ENCODE data around the gene GAS2. TPM values are rescaled to one million over a fixed set of nuclear protein-coding genes. Genes with fewer than 3 reads are reported as not detected.

Gene GAS2
- polyA plus RNA-seq, 1 experiment, result 0.52 TPM

DNA sequence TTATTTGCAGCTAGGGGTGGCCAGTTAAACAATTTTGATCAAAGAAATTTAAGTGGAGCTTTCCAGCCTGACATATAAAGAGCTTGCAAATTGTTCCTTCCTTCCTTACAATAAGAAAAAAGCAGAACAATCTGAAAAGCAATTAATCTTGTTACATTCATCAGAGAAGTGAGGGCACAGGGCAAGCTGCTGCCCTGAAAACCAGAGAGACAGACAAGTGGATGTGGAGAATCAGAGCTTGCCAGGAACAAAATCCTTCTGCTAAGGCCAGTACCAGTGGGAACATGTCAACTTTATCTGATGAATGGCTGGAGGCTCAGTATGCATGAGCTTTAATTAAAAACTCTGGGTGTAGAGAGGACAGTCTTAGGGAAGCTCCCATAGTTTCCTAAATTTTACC is 185.1 kb downstream of the GAS2 start:
- no peak overlapping the region for H3K4me3 ChIP-seq (ENCODE audit: low read depth, low read length)
- H3K36me3 ChIP-seq (ENCODE audit: control insufficient read depth, insufficient read depth, low read length), result no peaks in the 10 kb centered on the region
- POLR2A ChIA-PET, result no interaction called here
- no peaks in the 10 kb centered on the region for H3K27me3 ChIP-seq (ENCODE audit: control insufficient read depth, insufficient read depth, low read length)
- no peak for TF ChIP-seq CTCF (IDR thresholded peaks at IDR 0.05; ENCODE audit: insufficient read depth, low read depth, low read length)
- CTCF ChIA-PET, result interaction anchor here (1.0 to 1.7 kb wide), 2 partner anchors 11 to 19 kb away, joined by 3 to 4 read pairs; no protein-coding TSS in a partner anchor
- DNase-seq (ENCODE audit: low read depth), result no peak

GRCh38 chr11:22859756-22860155 is 193.3 kb downstream of the GAS2 start:
- DNase-seq (ENCODE audit: low read depth), result no peak
- Histone ChIP-seq H3K4me3 (ENCODE audit: low read depth, low read length) (no peak overlapping the region), H3K36me3 (ENCODE audit: control insufficient read depth, insufficient read depth, low read length) (no peaks in the 10 kb centered on the region), H3K27me3 (ENCODE audit: control insufficient read depth, insufficient read depth, low read length) (no peaks in the 10 kb centered on the region)
- no peak for TF ChIP-seq CTCF (IDR thresholded peaks at IDR 0.05; ENCODE audit: insufficient read depth, low read depth, low read length)
- ChIA-PET CTCF (no interaction called here), POLR2A (no interaction called here)

- no peaks in the 10 kb centered on the region for H3K27me3 ChIP-seq (ENCODE audit: control insufficient read depth, insufficient read depth, low read length)
- DNase-seq (ENCODE audit: low read depth), result no peak
- H3K4me3 ChIP-seq (ENCODE audit: low read depth, low read length), result no peak within 1 kb of the TSS
- ChIA-PET POLR2A (no interaction called here), CTCF (no interaction called here)
- H3K36me3 ChIP-seq (ENCODE audit: control insufficient read depth, insufficient read depth, low read length), result no peaks in the 10 kb centered on the region
- no peak for TF ChIP-seq CTCF (IDR thresholded peaks at IDR 0.05; ENCODE audit: insufficient read depth, low read depth, low read length)
Observed at GRCh38 chr11:22860241-22860640, 193.8 kb downstream of the GAS2 start, which contains the start of gene CCDC179. TSS of gene CCDC179 (minus strand) at chr11:22860474. CDS start at chr11:22860421, 53 bp downstream.

Small RNAs within 50 kb of the gene (small RNA-seq; reads per million reads assigned to genes)
- gene RNA5SP338 (ENCODE audit: insufficient read length, low read depth, low replicate concordance), result 3.2 reads per million, percentile 41 among the genes with 10 or more reads in this experiment

Other genes starting within 250 kb of the GAS2 start
- 4.0 and 4.1 TPM in 2 replicates for gene FANCF, start 40.8 kb upstream of the GAS2 start, polyA plus RNA-seq (2011; rRNA removed)
- 1.3 and 4.6 TPM in 2 replicates for gene SVIP, start 163.2 kb downstream of the GAS2 start, polyA plus RNA-seq (2011; rRNA removed)
- gene CCDC179, start 193.9 kb downstream of the GAS2 start, polyA plus RNA-seq (2011; rRNA removed), result not detected in 2 replicates